T-helper 17 cell (primary cell): Measurements from ENCODE around the gene AGRN. TPM values are rescaled to one million over a fixed set of nuclear protein-coding genes. Genes with fewer than 3 reads are reported as not detected.
"Not testable (repeated sequence)": the region's sequence is repeated elsewhere in the genome, so short reads cannot be mapped to it uniquely, and the experiment has no call there.

ENCODE experiments used
- ATAC-seq: fragments of 150-1000 bp; cut with Tn5 transposase; 2 replicates; pipeline ENCODE4 v1.10.0; 2021; ENCODE audit warnings: mild to moderate bottlenecking, moderate library complexity
- DNase-seq, 3 donors: peaks; one replicate each; pipeline versions ENCODE4 v3.0.0 to v3.0.0-alpha.2; 2020 to 2021
- H3K9me3 ChIP-seq: one replicate; pipeline ENCODE4 v1.7.0; 2013; ENCODE audit warnings: low read length, mild to moderate bottlenecking; ENCODE audit not compliant: control insufficient read depth, poor library complexity, severe bottlenecking
- H3K27ac Mint-ChIP-seq: one replicate; pipeline ENCODE4 v1.8.0; 2022; ENCODE audit warnings: mild to moderate bottlenecking, moderate library complexity, mixed read lengths
- H3K27me3 Mint-ChIP-seq: one replicate; pipeline ENCODE4 v1.8.0; 2022; ENCODE audit warnings: mixed read lengths
- H3K36me3 Mint-ChIP-seq: one replicate; pipeline ENCODE4 v1.8.0; 2022; ENCODE audit warnings: low read depth, mixed read lengths
- H3K4me1 Mint-ChIP-seq: one replicate; pipeline ENCODE4 v1.8.0; 2022; ENCODE audit warnings: mild to moderate bottlenecking, mixed read lengths
- H3K4me3 Mint-ChIP-seq: one replicate; pipeline ENCODE4 v1.8.0; 2022; ENCODE audit warnings: mild to moderate bottlenecking, moderate library complexity, mixed read lengths
- total RNA-seq, 4 donors: library from RNA in 2 of 4; stranded (reverse) in 2 of 4; gene quantifications; one replicate each; pipeline ENCODE4 v1.2.3 and lab custom pipeline; 2022 to 2026

Gene AGRN
- total RNA-seq, 2 donors from 2014 or later = 1.2 to 1.4 TPM

- ATAC-seq (no peak), DNase-seq (no peak)
- Mint-ChIP-seq H3K27ac (no peak overlapping the region), H3K4me1 (peaks cover 6% of the 10 kb centered on the region), H3K36me3 (no peaks in the 10 kb centered on the region), H3K27me3 (no peaks in the 10 kb centered on the region), H3K4me3 (no peak overlapping the region)
- H3K9me3 ChIP-seq = no peaks in the 10 kb centered on the region
These were observed 70.8 kb downstream of the AGRN start for GRCh38 chr1:1090424-1091343.

GRCh38 chr1:1091344-1092148, 71.6 kb downstream of the AGRN start:
- H3K36me3 Mint-ChIP-seq = no peaks in the 10 kb centered on the region
- H3K27ac Mint-ChIP-seq = no peak overlapping the region
- no peaks in the 10 kb centered on the region for H3K9me3 ChIP-seq
- H3K27me3 Mint-ChIP-seq = no peaks in the 10 kb centered on the region
- ATAC-seq (peak; percentile 30), DNase-seq (no peak)
- H3K4me1 Mint-ChIP-seq = peaks cover 6% of the 10 kb centered on the region
- H3K4me3 Mint-ChIP-seq = no peak overlapping the region

- H3K27ac Mint-ChIP-seq = no peak overlapping the region
- ATAC-seq (no peak), DNase-seq (no peak)
- no peaks in the 10 kb centered on the region for H3K36me3 Mint-ChIP-seq
- H3K27me3 Mint-ChIP-seq = no peaks in the 10 kb centered on the region
- peaks cover 6% of the 10 kb centered on the region for H3K4me1 Mint-ChIP-seq
- H3K4me3 Mint-ChIP-seq = no peak overlapping the region
- H3K9me3 ChIP-seq = no peaks in the 10 kb centered on the region
These were observed 72.4 kb downstream of the AGRN start for GRCh38 chr1:1092149-1092855.

GRCh38 chr1:1092894-1093609, 73.1 kb downstream of the AGRN start:
- DNase-seq = no peak
- Mint-ChIP-seq H3K36me3 (no peaks in the 10 kb centered on the region), H3K4me1 (peaks cover 6% of the 10 kb centered on the region), H3K4me3 (no peak overlapping the region), H3K27ac (no peak overlapping the region), H3K27me3 (no peaks in the 10 kb centered on the region)
- no peak for ATAC-seq
- H3K9me3 ChIP-seq = no peaks in the 10 kb centered on the region

- Mint-ChIP-seq H3K36me3 (no peaks in the 10 kb centered on the region), H3K27me3 (no peaks in the 10 kb centered on the region), H3K4me3 (no peak overlapping the region), H3K4me1 (peaks cover 6% of the 10 kb centered on the region), H3K27ac (no peak overlapping the region)
- no peak for ATAC-seq
- no peaks in the 10 kb centered on the region for H3K9me3 ChIP-seq
- no peak for DNase-seq
These were observed 73.7 kb downstream of the AGRN start for GRCh38 chr1:1093610-1093943.

- Mint-ChIP-seq H3K4me3 (no peak overlapping the region), H3K36me3 (no peaks in the 10 kb centered on the region), H3K27me3 (no peaks in the 10 kb centered on the region), H3K27ac (no peak overlapping the region), H3K4me1 (peaks cover 6% of the 10 kb centered on the region)
- ATAC-seq (no peak), DNase-seq (no peak)
- H3K9me3 ChIP-seq = no peaks in the 10 kb centered on the region
These were observed 75.1 kb downstream of the AGRN start for GRCh38 chr1:1094981-1095380.

GRCh38 chr1:1096136-1096535, 76.2 kb downstream of the AGRN start:
- H3K4me1 Mint-ChIP-seq, H3K4me3 Mint-ChIP-seq, ATAC-seq, H3K27me3 Mint-ChIP-seq, H3K36me3 Mint-ChIP-seq, DNase-seq, H3K27ac Mint-ChIP-seq, H3K9me3 ChIP-seq: not testable (repeated sequence)

GRCh38 chr1:1098681-1099421, 78.9 kb downstream of the AGRN start:
- Mint-ChIP-seq H3K27me3 (no peaks in the 10 kb centered on the region), H3K27ac (no peak overlapping the region), H3K36me3 (no peaks in the 10 kb centered on the region), H3K4me3 (no peak overlapping the region), H3K4me1 (peaks cover 4% of the 10 kb centered on the region)
- ATAC-seq (peak; percentile 30), DNase-seq (no peak)
- no peaks in the 10 kb centered on the region for H3K9me3 ChIP-seq

GRCh38 chr1:1099506-1100183, 79.7 kb downstream of the AGRN start:
- Mint-ChIP-seq H3K27ac (no peak overlapping the region), H3K4me3 (no peak overlapping the region), H3K4me1 (peaks cover 7% of the 10 kb centered on the region), H3K36me3 (no peaks in the 10 kb centered on the region), H3K27me3 (no peaks in the 10 kb centered on the region)
- no peak for ATAC-seq
- DNase-seq = no peak
- H3K9me3 ChIP-seq = no peaks in the 10 kb centered on the region

- DNase-seq (no peak), ATAC-seq (no peak)
- Mint-ChIP-seq H3K4me1 (peaks cover 7% of the 10 kb centered on the region), H3K27me3 (no peaks in the 10 kb centered on the region), H3K4me3 (no peak overlapping the region), H3K36me3 (no peaks in the 10 kb centered on the region), H3K27ac (no peak overlapping the region)
- no peaks in the 10 kb centered on the region for H3K9me3 ChIP-seq
These were observed 80.4 kb downstream of the AGRN start for GRCh38 chr1:1100296-1100695.

GRCh38 chr1:1101503-1101902, 81.6 kb downstream of the AGRN start:
- Mint-ChIP-seq H3K27me3 (no peaks in the 10 kb centered on the region), H3K4me3 (no peak overlapping the region), H3K4me1 (peaks cover 7% of the 10 kb centered on the region), H3K36me3 (no peaks in the 10 kb centered on the region), H3K27ac (no peak overlapping the region)
- DNase-seq (no peak), ATAC-seq (no peak)
- H3K9me3 ChIP-seq = no peaks in the 10 kb centered on the region

GRCh38 chr1:1104152-1104551, 84.2 kb downstream of the AGRN start:
- not testable (repeated sequence) for H3K9me3 ChIP-seq, DNase-seq, H3K27me3 Mint-ChIP-seq, H3K36me3 Mint-ChIP-seq, H3K4me3 Mint-ChIP-seq
- Mint-ChIP-seq H3K27ac (peak overlapping the region; percentile 78), H3K4me1 (peaks cover 10% of the 10 kb centered on the region)
- ATAC-seq = peak; percentile 53
